ENCODE results near the gene GPSM1. TPM values are rescaled to one million over a fixed set of nuclear protein-coding genes. Genes with fewer than 3 reads are reported as not detected.

Gene GPSM1
- total RNA-seq, 4 donors from 2014 or later = 28.8 to 95.1 (median 38.1) TPM

- no peak for DNase-seq (ENCODE audit: low spot score in 2 of 2)
- Histone ChIP-seq H3K9me3 (no peaks in the 10 kb centered on the region), H3K4me1 (peaks cover 0 to 13% (median 0%) of the 10 kb centered on the region in 4 donors), H3K36me3 (peaks cover 0 to 87% (median 0%) of the 10 kb centered on the region in 3 donors), H3K4me3 (no peak overlapping the region), H3K27ac (no peak overlapping the region), H3K27me3 (no peaks in the 10 kb centered on the region)
- TF ChIP-seq EP300 (IDR thresholded peaks at IDR 0.05) (no peak), CTCF (IDR thresholded peaks at IDR 0.05) (no peak), POLR2A (IDR thresholded peaks at IDR 0.05) (no peak)
- WGBS, 2 donors = 84 to 89% methylated on average over 3 to 28 of the region's 28 CpGs
Observed at GRCh38 chr9:136378170-136379002, 51.0 kb downstream of the GPSM1 start.

GRCh38 chr9:136379003-136379287 is 51.6 kb downstream of the GPSM1 start:
- Histone ChIP-seq H3K9me3 (no peaks in the 10 kb centered on the region), H3K4me3 (no peak overlapping the region), H3K4me1 (peaks cover 0 to 9% (median 0%) of the 10 kb centered on the region in 4 donors), H3K27me3 (no peaks in the 10 kb centered on the region), H3K27ac (no peak overlapping the region), H3K36me3 (peaks cover 0 to 90% (median 2%) of the 10 kb centered on the region in 3 donors)
- TF ChIP-seq EP300 (IDR thresholded peaks at IDR 0.05) (no peak), CTCF (IDR thresholded peaks at IDR 0.05) (no peak), POLR2A (IDR thresholded peaks at IDR 0.05) (no peak)
- 87 to 88% methylated on average over 8 to 12 of the region's 18 CpGs for WGBS, 2 donors
- DNase-seq (ENCODE audit: low spot score in 2 of 2) = no peak

- TF ChIP-seq CTCF (IDR thresholded peaks at IDR 0.05) (no peak), POLR2A (IDR thresholded peaks at IDR 0.05) (no peak)
- DNase-seq (ENCODE audit: low spot score in 2 of 2) = no peak
- WGBS, 2 donors = 83 to 88% methylated on average over 2 to 4 of the region's 11 CpGs
- Histone ChIP-seq H3K27me3 (no peaks in the 10 kb centered on the region), H3K4me1 (peaks cover 0 to 9% (median 0%) of the 10 kb centered on the region in 4 donors), H3K4me3 (no peak overlapping the region), H3K27ac (no peak overlapping the region), H3K9me3 (no peaks in the 10 kb centered on the region), H3K36me3 (peaks cover 0 to 90% (median 7%) of the 10 kb centered on the region in 3 donors)
Observed at GRCh38 chr9:136379401-136379800, 52.1 kb downstream of the GPSM1 start.

- WGBS, 2 donors = 79 to 91% methylated on average over 8 to 9 of the region's 11 CpGs
Observed at GRCh38 chr9:136379891-136380290, 52.6 kb downstream of the GPSM1 start.

More at GRCh38 chr9:136379891-136380290, 52.6 kb downstream of the GPSM1 start:
- Histone ChIP-seq H3K27ac (no peak overlapping the region), H3K9me3 (no peaks in the 10 kb centered on the region), H3K4me3 (no peak overlapping the region), H3K27me3 (no peaks in the 10 kb centered on the region), H3K36me3 (peaks cover 0 to 91% (median 8%) of the 10 kb centered on the region in 3 donors), H3K4me1 (peaks cover 0 to 9% (median 0%) of the 10 kb centered on the region in 4 donors)
- no peak for DNase-seq (ENCODE audit: low spot score in 2 of 2)
- TF ChIP-seq CTCF (IDR thresholded peaks at IDR 0.05) (no peak), POLR2A (IDR thresholded peaks at IDR 0.05) (no peak), EP300 (IDR thresholded peaks at IDR 0.05) (no peak)

Measured in tibial nerve (tissue), 4 donors.